Tibial artery (tissue), 4 donors: ENCODE results near the gene ARHGAP25.

Source experiments
- DNase-seq, 2 donors: peaks; one replicate each; pipeline ENCODE4 v3.0.0-alpha.2; 2019
- H3K27ac ChIP-seq, 2 donors: fragments of 200-600 bp; sonication (generic) in 1 of 2; 1 replicate in 1 of 2; 2 replicates in 1 of 2; pipeline ENCODE4 v1.5.1; 2018 to 2019; ENCODE audit warnings: mild to moderate bottlenecking in 1 of 2
- H3K27me3 ChIP-seq, 2 donors: fragments of 200-600 bp; sonication (generic) in 1 of 2; one replicate each; pipeline versions ENCODE4 v1.5.1 to v1.6.0; 2016 to 2019
- H3K36me3 ChIP-seq, 3 donors: fragments of 200-600 bp; sonication (generic) in 2 of 3; one replicate each; pipeline ENCODE4 v1.5.1; 2016 to 2019; ENCODE audit warnings: mild to moderate bottlenecking in 2 of 3
- H3K4me1 ChIP-seq, 4 donors: fragments of 200-600 bp; sonication (generic) in 2 of 4; 1 replicate in 3 of 4; 2 replicates in 1 of 4; pipeline ENCODE4 v1.5.1; 2016 to 2019
- H3K4me3 ChIP-seq, 2 donors: fragments of 200-600 bp; sonication (generic) in 1 of 2; 1 replicate in 1 of 2; 2 replicates in 1 of 2; pipeline ENCODE4 v1.5.1; 2018 to 2019; ENCODE audit warnings: mild to moderate bottlenecking in 2 of 2
- H3K9me3 ChIP-seq, 3 donors: fragments of 200-600 bp; sonication (generic) in 1 of 3; one replicate each; pipeline ENCODE4 v1.5.1; 2016 to 2019
- CTCF ChIP-seq, 2 experiments: fragments of 200-600 bp in 1 of 2; fragments of 450-650 bp in 1 of 2; IDR thresholded peaks; one replicate each; pipeline ENCODE4 v1.5.1; 2017 to 2019; ENCODE audit warnings: antibody characterized with exemption in 2 of 2, mild to moderate bottlenecking in 1 of 2, moderate library complexity in 1 of 2
- intact Hi-C: fragments of 100-400 bp; cut with DNase I; formaldehyde crosslinking; loops from one replicate; pipeline ENCODE4 v1.15.0; 2023; ENCODE audit warnings: low total_unique reads

ARHGAP25 gene

DNA sequence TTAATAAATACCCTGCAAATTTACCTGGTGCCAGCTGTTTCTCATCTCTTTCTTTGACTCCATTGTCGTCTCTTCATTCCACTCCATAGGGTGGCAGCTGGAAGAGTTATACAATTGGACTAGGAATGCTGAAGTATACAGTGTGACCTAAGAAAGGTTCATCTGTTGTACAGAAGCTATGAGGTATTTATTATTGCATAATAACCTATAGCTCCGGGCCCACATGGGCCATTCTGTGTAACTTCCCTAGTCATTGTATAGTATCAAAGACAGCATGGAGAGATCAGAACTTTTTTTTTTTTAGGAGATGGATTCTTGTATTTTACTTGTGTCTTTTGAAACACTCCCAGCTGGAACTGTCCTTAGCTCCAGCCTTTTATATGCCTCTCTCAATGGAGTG lies 110.4 kb downstream of the ARHGAP25 start:
- Histone ChIP-seq H3K9me3 (no peaks in the 10 kb centered on the region), H3K27ac (no peak overlapping the region), H3K4me3 (no peak overlapping the region), H3K4me1 (no peaks in the 10 kb centered on the region), H3K27me3 (peaks cover 0 to 3% of the 10 kb centered on the region in 2 donors), H3K36me3 (no peaks in the 10 kb centered on the region)
- intact Hi-C loops = no loop called here
- no peak for DNase-seq
- TF ChIP-seq CTCF (IDR thresholded peaks at IDR 0.05) = no peak

- intact Hi-C loops = no loop called here
- H3K36me3 ChIP-seq = no peaks in the 10 kb centered on the region
- TF ChIP-seq CTCF (IDR thresholded peaks at IDR 0.05) = no peak
- no peak overlapping the region for H3K4me3 ChIP-seq
- peaks cover 0 to 3% of the 10 kb centered on the region in 2 donors for H3K27me3 ChIP-seq
- no peaks in the 10 kb centered on the region for H3K9me3 ChIP-seq
- DNase-seq = no peak
- no peaks in the 10 kb centered on the region for H3K4me1 ChIP-seq
- no peak overlapping the region for H3K27ac ChIP-seq
Observed at GRCh38 chr2:68846091-68846490, 111.5 kb downstream of the ARHGAP25 start.

DNA sequence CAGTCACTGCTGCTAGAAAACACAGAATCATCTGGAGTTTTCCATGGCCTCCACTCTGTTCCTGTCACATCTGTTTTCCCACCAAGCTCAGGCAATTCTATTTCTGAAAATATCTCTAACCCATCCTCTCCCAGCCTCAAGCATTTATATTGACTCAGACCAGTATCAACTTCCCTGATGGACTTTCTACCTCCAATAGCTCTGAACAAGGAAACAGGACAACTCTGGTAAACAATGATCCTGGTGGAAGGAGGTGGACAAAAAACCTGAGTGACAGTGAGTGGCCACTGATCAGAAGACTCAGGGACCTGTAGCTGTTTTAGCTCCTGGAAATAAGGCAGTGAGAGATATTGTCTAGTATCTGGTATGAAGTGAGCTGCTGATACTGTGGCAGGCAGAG lies 113.1 kb downstream of the ARHGAP25 start:
- Histone ChIP-seq H3K9me3 (no peaks in the 10 kb centered on the region), H3K27ac (no peak overlapping the region), H3K4me3 (no peak overlapping the region), H3K36me3 (no peaks in the 10 kb centered on the region), H3K27me3 (peaks cover 0 to 3% of the 10 kb centered on the region in 2 donors), H3K4me1 (no peaks in the 10 kb centered on the region)
- no peak for DNase-seq
- no peak for TF ChIP-seq CTCF (IDR thresholded peaks at IDR 0.05)
- intact Hi-C loops = no loop called here

DNA sequence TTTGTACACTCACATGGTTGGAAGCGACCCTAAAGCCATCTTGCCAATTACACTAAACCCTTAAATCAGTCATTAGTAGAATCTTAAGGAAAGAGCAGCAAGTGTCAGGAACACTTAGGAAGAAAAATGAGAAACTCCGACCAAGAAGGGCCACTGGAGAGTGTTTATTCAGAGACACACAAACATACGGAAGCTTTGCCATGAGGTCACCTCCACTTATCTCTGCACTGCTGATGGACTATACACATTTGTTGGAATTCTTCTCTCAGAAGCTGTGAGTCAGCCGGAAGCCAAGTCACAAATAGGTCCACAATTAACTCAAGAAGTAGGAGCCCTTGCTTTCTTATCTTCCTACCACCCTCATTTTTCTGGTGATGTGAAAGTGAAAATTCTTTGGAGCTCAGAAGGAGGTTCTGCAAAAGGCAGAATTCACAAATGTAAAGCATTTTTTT lies 115.0 kb downstream of the ARHGAP25 start:
- no peak overlapping the region for H3K27ac ChIP-seq
- H3K4me3 ChIP-seq = no peak overlapping the region
- intact Hi-C loops = no loop called here
- no peaks in the 10 kb centered on the region for H3K36me3 ChIP-seq
- DNase-seq = no peak
- H3K4me1 ChIP-seq = no peaks in the 10 kb centered on the region
- TF ChIP-seq CTCF (IDR thresholded peaks at IDR 0.05) = no peak
- no peaks in the 10 kb centered on the region for H3K9me3 ChIP-seq
- peaks cover 0 to 3% of the 10 kb centered on the region in 2 donors for H3K27me3 ChIP-seq

GRCh38 chr2:68850524-68850923 lies 115.9 kb downstream of the ARHGAP25 start:
- intact Hi-C loops = no loop called here
- H3K27ac ChIP-seq = no peak overlapping the region

More at GRCh38 chr2:68850524-68850923, 115.9 kb downstream of the ARHGAP25 start:
- no peak for TF ChIP-seq CTCF (IDR thresholded peaks at IDR 0.05)
- Histone ChIP-seq H3K27me3 (peaks cover 0 to 3% of the 10 kb centered on the region in 2 donors), H3K9me3 (no peaks in the 10 kb centered on the region), H3K4me1 (no peaks in the 10 kb centered on the region), H3K4me3 (no peak overlapping the region), H3K36me3 (no peaks in the 10 kb centered on the region)
- DNase-seq = no peak
